ENCODE data around the gene ACTMAP.

The ACTMAP gene

GRCh38 chr19:40717880-40718773 lies 32.1 kb downstream of the ACTMAP start:
- no peak for DNase-seq

DNA sequence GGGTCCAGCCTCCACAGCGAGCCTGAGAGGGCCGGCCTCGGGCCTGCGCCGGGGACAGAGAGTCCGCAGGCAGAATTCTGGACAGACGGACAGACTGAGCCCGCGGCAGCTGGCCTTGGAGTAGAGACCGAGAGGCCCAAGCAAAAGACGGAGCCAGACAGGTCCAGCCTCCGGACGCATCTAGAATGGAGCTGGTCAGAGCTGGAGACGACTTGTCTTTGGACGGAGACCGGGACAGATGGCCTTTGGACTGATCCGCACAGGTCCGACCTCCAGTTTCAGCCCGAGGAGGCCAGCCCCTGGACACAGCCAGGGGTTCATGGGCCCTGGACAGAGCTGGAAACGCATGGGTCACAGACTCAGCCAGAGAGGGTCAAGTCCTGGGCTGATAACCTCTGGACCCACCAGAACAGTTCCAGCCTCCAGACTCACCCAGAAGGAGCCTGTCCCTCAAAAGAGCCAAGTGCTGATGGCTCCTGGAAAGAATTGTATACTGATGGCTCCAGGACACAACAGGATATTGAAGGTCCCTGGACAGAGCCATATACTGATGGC lies 32.9 kb downstream of the ACTMAP start:
- DNase-seq, result no peak

DNA sequence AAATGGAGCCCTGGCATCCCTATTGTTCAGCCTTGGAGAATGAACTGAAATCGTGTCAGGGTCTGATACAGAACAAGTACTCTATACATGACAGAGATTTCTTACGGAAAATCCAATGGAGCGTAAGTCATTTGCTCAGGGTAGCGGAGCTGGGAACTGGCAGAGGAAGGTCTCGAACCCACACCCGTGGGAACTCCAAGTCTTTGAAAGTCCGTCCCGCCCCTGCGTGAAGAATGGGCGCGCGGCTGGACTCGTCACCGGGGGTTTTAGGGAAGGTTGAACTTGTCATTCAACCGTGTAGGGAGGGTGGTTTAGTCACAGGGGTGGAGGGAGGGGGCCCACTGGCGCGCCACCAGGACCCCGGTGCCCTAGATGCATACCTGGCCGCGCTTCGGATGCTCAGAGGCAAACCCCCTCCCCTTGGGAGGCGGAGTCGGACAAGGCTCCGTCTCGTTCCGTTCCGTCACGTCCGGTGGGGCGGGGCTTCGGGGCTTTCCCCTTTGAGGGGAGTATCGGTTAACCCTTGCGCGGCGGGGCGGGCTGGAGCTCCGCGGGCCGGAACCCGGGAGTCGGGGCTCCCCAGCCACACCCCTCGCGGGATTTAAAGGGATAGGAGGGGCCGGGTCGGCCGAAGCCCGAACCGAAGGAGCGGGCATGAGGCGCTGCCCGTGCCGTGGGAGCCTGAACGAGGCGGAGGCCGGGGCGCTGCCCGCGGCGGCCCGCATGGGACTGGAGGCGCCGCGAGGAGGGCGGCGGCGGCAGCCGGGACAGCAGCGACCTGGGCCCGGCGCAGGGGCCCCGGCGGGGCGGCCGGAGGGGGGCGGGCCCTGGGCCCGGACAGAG lies 33.6 kb downstream of the ACTMAP start, which contains the start of the genes COQ8B and ITPKC:
TSS of gene COQ8B (minus strand) at position 405 of the 843 bp plus-strand sequence. CDS start 2,254 bp downstream, outside the sequence.
TSS of gene ITPKC (plus strand) at position 631 of the 843 bp plus-strand sequence. CDS start at position 655, 24 bp downstream.
- DNase-seq, result peak; percentile 100

DNA sequence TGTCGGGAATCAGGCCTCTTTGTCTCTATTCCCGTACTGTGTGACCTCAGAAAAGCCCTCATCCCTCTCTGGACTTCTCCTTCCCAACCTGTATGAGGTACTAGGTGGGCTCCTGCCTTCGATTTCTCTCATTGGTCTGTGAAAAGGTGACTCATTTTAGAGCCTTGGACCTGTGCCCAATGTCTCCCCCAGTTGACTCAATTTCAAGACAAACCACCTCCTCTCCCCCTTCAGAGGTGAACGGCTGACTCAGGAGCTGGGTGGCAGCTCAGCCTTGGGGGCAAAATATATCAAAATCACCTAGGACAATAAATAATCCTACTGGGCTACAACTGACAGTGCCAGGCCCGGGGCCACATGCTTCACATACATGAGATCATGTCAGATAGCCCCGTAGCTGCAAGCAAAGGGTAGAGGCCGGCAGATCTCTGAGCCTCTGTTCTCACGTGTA lies 34.2 kb downstream of the ACTMAP start:
- DNase-seq, result peak; percentile 85

DNA sequence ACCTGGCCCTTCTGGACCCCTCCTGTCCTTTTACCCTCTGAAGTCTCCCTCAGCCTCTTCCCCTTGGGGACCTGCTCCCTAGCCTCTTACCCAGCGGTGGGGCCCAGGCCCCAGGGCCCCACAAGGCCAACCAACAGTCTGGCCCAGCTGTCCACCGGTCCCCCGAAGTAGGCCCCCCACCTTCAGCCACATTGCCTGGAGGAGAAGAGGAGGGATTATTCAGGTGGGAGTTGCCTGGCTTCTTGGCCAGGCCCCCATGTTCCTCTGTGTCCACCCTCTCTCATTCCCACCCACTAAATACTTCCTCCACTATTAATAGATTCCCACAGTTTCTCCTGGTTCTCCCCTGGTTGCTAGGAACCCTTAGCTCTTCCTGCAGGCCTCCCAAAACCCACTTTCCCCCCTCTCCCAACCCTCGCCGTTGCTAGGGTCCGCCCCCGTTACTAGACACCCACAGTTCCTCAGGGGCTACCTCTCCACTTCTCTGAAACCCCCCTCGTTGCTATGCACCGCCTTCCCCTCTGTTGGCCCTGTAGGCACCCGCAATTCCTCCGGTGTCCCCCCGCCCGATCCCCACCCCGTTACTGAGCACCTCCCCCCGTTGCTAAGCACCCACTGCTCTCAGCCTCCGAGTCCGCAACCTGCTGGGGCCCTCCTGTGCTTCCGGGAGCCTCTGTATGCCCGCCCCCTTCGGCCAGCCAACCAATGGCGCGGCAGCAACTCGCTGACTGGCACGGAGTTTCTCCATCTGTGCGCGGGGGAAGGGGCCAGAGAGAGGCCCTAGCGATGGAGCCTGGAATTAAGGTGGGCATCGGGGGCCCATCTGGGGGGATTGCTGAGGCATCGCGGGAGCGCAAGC lies 35.6 kb downstream of the ACTMAP start:
- peak; percentile 96 for DNase-seq

GRCh38 chr19:40713939-40714338 lies 36.3 kb downstream of the ACTMAP start:
- DNase-seq, result no peak

- DNase-seq, result no peak
Observed at GRCh38 chr19:40709817-40710216, 40.5 kb downstream of the ACTMAP start.

DNA sequence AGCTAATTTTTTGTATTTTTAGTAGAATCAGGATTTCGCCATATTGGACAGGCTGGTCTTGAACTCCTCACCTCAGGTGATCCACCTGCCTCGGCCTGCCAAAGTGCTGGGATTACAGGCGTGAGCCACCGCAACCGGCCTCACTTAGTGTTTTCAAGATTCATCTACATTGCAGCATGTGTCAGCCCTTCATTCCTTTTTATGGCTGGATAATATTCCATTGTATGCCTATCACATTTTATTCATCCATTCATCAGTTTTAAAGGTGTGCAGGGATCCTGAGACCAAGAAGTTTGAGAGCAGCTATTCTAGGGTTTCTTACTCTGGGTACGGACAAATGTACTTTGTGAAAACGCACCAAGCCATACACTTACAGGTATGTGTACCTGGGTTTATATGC lies 42.7 kb downstream of the ACTMAP start:
- DNase-seq, result no peak

DNA sequence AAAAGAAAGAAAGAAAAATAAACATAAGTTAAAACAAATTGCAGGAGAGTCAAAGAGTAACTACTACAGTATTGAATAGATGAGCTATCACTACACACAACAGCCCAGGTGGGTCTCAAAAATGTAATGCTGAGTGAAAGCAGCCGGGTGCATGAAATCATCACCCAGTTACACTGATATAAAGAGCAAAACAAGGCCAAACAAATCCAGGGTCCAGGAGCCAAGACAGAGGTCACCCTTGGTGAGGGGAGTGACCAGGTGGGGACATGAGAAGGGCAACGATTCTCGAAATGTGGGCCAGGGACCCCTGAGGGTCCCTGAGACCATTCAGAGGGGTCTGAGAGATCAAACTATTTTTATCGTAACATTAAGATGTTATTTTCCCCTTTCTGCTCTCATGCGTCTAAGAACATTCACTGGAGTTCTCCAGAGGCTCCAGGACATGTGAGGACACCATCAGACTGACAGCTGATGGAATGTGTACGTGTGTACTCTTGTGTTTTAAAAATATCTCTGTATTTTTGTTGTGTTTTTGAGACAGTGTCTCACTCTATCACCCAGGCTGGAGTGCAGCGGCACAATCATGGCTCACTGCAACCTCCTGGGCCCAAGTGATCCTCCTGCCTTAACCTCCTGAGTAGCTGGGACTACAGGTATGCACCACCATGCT lies 44.2 kb downstream of the ACTMAP start:
- no peak for DNase-seq

GRCh38 chr19:40705362-40705651 lies 45.0 kb downstream of the ACTMAP start:
- DNase-seq, result no peak

- no peak for DNase-seq
Observed at GRCh38 chr19:40704491-40705361, 45.6 kb downstream of the ACTMAP start.

DNA sequence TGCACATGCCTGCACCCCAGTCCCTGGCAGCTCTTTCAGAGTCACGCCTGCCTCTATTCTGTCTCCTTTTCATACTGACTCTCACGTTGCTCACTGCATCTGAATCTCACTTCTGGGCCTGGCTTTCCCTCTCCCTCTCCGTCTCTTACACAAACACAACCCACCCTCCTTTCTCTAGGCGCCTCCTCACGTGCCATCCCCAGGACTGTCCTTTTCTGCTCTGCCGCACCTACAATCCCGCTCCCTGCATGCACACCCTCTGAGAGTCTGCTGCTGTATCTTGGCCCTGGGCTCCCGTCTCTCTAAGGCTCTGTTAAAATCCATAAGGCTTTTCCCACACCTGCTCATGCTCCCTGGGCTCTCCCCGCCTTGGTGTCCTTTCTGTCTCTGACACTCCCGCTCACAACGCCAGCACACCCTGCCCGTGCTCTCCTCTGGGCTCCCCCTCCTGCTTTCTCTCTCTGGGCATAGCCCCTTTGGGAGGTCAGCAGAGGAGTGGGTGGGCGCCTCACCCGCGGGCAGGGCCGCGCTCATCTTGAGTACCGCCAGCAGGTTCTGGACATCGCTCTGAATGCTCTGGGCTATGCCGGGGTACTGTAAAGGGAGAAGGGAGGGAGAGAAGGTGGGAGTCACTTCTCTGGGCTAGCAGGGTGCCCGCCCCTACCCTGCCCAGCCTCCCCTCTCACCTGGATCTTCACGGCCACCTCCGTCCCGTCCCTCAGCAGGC lies 47.1 kb downstream of the ACTMAP start:
- DNase-seq, result no peak

DNA sequence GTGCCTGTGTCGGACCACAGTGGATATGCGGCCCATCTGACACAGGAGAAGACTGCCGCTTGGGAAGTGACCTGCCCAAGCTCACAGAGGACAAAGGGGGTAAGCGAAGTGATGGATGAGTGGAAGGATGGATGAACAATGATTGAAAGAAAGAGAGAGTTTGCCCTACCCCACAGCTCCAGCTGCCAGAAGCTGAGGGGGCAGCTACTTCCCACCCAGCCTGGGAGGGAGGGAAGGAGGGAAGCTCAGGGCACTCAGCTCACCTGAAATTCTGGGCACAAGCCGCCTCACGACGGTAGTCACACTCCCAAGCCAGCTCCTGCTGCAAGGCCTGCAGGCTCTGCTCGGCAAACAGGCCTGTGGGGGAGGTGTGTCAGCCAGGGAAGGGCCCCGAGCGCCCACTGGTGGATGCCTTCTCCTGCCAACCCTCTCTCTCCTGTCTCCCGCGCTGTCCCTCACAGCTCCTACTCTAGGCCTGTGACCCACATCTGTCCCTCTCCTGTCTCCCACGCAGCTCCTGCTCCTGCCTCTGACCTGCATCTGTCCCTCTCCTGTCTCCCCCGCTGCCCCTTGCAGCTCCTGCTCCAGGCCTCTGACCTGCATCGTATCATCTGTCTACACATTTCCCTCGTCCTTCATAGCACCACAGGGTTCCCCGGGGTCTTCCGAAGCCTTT lies 47.8 kb downstream of the ACTMAP start:
- DNase-seq, result no peak

DNA sequence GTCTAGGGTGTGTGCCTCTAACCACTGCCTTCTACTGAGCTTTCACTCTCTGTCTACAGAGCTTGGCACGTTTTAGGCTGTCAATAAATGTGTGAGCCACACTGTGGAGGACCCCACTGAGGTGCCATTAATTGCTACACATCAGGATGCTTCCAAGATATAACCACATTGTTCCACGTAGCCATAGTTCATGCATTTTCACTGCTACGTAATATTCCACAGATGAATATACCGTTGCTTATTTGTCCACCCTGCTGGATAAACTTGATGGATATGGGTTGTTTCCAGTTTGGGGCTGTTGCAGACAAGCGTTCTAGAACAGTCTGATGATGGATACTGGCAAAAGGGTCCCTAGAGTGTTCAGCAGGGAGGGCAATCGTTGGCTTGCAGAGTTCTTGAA lies 48.5 kb downstream of the ACTMAP start:
- DNase-seq, result no peak

DNA sequence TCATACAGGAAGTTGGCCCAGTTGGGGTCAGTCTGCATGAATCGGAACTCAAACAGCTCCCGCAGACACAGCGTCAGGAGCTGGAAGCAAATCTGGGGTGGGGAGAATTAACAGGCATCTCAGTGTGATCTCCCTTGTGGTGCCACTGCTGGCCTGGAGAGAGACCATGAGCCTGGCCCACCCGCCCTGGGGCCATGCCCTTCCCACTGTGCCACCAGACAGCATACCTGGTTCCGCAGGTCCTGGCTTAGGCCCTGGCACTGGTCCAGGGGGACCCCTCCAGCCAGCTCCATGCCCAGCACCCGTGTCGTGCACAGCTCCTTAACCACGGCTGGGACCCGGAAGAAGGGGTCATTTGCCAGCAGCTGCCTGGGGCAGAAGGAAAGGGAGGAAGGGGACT lies 50.2 kb downstream of the ACTMAP start:
- no peak for DNase-seq

DNA sequence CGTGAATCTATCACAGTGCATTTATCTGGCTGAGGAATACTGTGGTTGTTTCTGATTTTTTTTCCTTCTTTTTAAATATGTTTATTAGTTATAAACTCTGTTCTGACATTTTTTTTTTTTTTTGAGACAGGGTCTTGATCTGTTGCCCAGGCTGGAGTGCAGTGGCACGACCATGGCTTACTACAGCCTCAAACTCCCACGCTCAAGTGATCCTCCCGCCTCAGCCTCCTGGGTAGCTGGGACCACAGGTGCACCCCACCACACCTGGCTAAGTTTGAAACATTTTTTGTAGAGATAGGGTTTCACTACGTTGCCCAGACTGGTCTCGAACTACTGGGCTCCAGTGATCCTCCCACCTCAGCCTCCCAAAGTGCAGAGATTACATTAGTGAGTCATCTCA lies 53.3 kb downstream of the ACTMAP start:
- no peak for DNase-seq

GRCh38 chr19:40695881-40696280 lies 54.4 kb downstream of the ACTMAP start:
- DNase-seq, result no peak

GRCh38 chr19:40693896-40694295 lies 56.4 kb downstream of the ACTMAP start:
- no peak for DNase-seq

GRCh38 chr19:40693150-40693788 lies 57.0 kb downstream of the ACTMAP start:
- no peak for DNase-seq
